Astrocyte (in vitro differentiated cells and primary cell): ENCODE measurements around the gene MAPK8IP1.

ENCODE experiments used
- CTCF ChIP-seq: IDR thresholded peaks from 2 replicates; pipeline ENCODE4 v1.5.1; 2011; ENCODE audit warnings: low read depth, mild to moderate bottlenecking, inconsistent platforms, low read length, moderate library complexity; ENCODE audit not compliant: insufficient read depth
- EZH2 ChIP-seq: IDR thresholded peaks from 2 replicates; pipeline ENCODE4 v1.6.1; 2012; ENCODE audit warnings: mild to moderate bottlenecking, low read length, inconsistent platforms; ENCODE audit not compliant: insufficient read depth

GRCh38 chr11:45930951-45931570, 45.6 kb downstream of the MAPK8IP1 start:
- TF ChIP-seq EZH2: no peak
- no peak for TF ChIP-seq CTCF
